ENCODE measurements around the gene PRKAR1B. TPM values are rescaled to one million over a fixed set of nuclear protein-coding genes. Genes with fewer than 3 reads are reported as not detected.

The PRKAR1B gene
- total RNA-seq, 1 donor from 2014 or later = 14.7 TPM

DNA sequence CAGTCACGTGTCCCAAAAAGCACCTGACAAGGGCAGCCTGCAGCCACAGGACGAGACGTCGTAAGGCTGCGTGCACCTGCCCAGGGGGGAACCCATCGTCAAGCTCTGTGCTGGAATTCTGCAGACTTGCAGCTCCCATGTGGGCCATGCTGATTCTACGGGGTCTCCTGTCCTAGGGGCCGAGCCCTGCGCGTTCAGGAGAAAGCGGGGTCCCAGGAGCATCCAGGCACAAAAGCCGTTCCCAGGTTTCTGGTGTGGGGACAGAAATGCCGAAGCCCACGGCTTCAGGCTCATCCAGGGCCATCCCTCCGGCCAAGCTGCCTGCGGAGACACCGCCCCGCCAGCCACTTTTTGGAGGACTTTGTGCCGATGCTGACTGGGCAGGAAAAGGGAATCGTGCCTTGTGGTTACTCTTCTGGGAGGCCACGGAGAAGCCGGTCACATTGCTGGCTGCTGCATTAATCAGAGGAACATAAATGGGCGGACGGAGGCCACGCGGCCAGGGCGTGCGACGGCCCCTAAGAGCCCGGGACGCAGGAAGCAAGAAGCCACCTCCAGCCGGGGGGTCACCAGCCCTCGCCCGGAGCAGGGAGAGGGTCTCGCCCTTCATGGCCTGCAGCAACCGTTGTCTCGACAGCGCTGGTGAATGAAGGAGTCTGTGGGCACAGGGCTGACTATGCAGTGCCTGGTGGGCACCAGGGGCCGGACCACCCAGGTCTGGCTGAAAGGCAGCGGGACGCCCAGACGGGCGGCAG, 144.8 kb downstream of the PRKAR1B start:
- peaks cover 12% of the 10 kb centered on the region for H3K36me3 Mint-ChIP-seq (ENCODE audit: low read depth, unreplicated experiment)
- no peak overlapping the region for H3K27ac ChIP-seq (ENCODE audit: low read depth, low read length)

DNA sequence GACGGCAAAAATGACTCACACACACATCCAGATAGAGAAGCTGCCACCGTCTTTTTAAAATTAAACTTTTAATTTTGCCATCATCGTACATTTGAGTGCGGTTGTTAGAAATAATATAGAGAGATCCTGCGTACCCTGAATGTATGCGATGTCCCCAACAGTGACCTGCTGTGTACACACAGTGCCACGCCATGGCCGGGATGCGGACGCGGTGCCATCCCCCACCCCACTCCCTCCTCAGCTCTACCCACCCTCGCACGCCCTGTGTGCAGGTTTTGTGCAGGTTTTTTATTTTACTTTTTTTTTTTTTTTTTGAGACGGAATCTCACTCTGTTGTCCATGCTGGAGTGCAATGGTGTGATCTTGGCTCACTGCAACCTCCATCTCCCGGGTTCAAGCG, 148.7 kb downstream of the PRKAR1B start:
- FAIRE-seq (no peak), DNase-seq (ENCODE audit: low read depth) (no peak)
- no peaks in the 10 kb centered on the region for H3K4me1 Mint-ChIP-seq (ENCODE audit: low read depth, unreplicated experiment)
- H3K27me3 Mint-ChIP-seq (ENCODE audit: low read depth, unreplicated experiment) = peaks cover 2% of the 10 kb centered on the region
- Histone ChIP-seq H3K27ac (ENCODE audit: low read depth, low read length) (no peak overlapping the region), H3K9me3 (ENCODE audit: insufficient read depth, low read depth, low read length) (no peaks in the 10 kb centered on the region), H3K79me2 (ENCODE audit: insufficient read depth, low read length) (no peaks in the 10 kb centered on the region), H3K27me3 (ENCODE audit: insufficient read depth, low read length) (no peaks in the 10 kb centered on the region), H3K36me3 (ENCODE audit: insufficient read depth, low read length) (no peaks in the 10 kb centered on the region), H2AFZ (ENCODE audit: low read depth, low read length) (no peak overlapping the region), H4K20me1 (ENCODE audit: insufficient read depth, low read length) (no peaks in the 10 kb centered on the region), H3K4me2 (ENCODE audit: low read length) (no peak overlapping the region), H3K4me3 (ENCODE audit: insufficient read depth, low read depth, low read length) (no peak overlapping the region), H3K9ac (ENCODE audit: low read length) (no peak overlapping the region), H3K4me1 (ENCODE audit: insufficient read depth, low read length) (no peaks in the 10 kb centered on the region)
- TF ChIP-seq, protein P1, sequence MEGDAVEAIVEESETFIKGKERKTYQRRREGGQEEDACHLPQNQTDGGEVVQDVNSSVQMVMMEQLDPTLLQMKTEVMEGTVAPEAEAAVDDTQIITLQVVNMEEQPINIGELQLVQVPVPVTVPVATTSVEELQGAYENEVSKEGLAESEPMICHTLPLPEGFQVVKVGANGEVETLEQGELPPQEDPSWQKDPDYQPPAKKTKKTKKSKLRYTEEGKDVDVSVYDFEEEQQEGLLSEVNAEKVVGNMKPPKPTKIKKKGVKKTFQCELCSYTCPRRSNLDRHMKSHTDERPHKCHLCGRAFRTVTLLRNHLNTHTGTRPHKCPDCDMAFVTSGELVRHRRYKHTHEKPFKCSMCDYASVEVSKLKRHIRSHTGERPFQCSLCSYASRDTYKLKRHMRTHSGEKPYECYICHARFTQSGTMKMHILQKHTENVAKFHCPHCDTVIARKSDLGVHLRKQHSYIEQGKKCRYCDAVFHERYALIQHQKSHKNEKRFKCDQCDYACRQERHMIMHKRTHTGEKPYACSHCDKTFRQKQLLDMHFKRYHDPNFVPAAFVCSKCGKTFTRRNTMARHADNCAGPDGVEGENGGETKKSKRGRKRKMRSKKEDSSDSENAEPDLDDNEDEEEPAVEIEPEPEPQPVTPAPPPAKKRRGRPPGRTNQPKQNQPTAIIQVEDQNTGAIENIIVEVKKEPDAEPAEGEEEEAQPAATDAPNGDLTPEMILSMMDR (IDR thresholded peaks at IDR 0.05; ENCODE audit: insufficient read depth, low read depth, low read length) = no peak
- TF ChIP-seq EZH2 (IDR thresholded peaks at IDR 0.05; ENCODE audit: insufficient read depth, low read length) = no peak
- peaks cover 12% of the 10 kb centered on the region for H3K36me3 Mint-ChIP-seq (ENCODE audit: low read depth, unreplicated experiment)
- H3K9me3 Mint-ChIP-seq (ENCODE audit: unreplicated experiment) = no peaks in the 10 kb centered on the region
- no peak overlapping the region for H3K4me3 Mint-ChIP-seq (ENCODE audit: unreplicated experiment)
- no peak overlapping the region for H3K27ac Mint-ChIP-seq (ENCODE audit: unreplicated experiment)

More for the DNA sequence above, 144.8 kb downstream of the PRKAR1B start:
- no peak for FAIRE-seq
- Mint-ChIP-seq H3K27ac (ENCODE audit: unreplicated experiment) (no peak overlapping the region), H3K4me1 (ENCODE audit: low read depth, unreplicated experiment) (no peaks in the 10 kb centered on the region), H3K9me3 (ENCODE audit: unreplicated experiment) (peaks cover 8% of the 10 kb centered on the region), H3K27me3 (ENCODE audit: low read depth, unreplicated experiment) (no peaks in the 10 kb centered on the region), H3K4me3 (ENCODE audit: unreplicated experiment) (no peak overlapping the region)
- no peaks in the 10 kb centered on the region for H3K4me1 ChIP-seq (ENCODE audit: insufficient read depth, low read length)
- H3K27me3 ChIP-seq (ENCODE audit: insufficient read depth, low read length) = no peaks in the 10 kb centered on the region
- no peaks in the 10 kb centered on the region for H3K79me2 ChIP-seq (ENCODE audit: insufficient read depth, low read length)
- H3K4me3 ChIP-seq (ENCODE audit: insufficient read depth, low read depth, low read length) = no peak overlapping the region
- TF ChIP-seq EZH2 (IDR thresholded peaks at IDR 0.05; ENCODE audit: insufficient read depth, low read length) = no peak
- TF ChIP-seq, protein P1 (IDR thresholded peaks at IDR 0.05; ENCODE audit: insufficient read depth, low read depth, low read length) = no peak
- H3K4me2 ChIP-seq (ENCODE audit: low read length) = no peak overlapping the region
- no peak for DNase-seq (ENCODE audit: low read depth)
- no peak overlapping the region for H3K9ac ChIP-seq (ENCODE audit: low read length)
- H4K20me1 ChIP-seq (ENCODE audit: insufficient read depth, low read length) = no peaks in the 10 kb centered on the region
- H3K36me3 ChIP-seq (ENCODE audit: insufficient read depth, low read length) = no peaks in the 10 kb centered on the region
- no peak overlapping the region for H2AFZ ChIP-seq (ENCODE audit: low read depth, low read length)
- no peaks in the 10 kb centered on the region for H3K9me3 ChIP-seq (ENCODE audit: insufficient read depth, low read depth, low read length)

DNA sequence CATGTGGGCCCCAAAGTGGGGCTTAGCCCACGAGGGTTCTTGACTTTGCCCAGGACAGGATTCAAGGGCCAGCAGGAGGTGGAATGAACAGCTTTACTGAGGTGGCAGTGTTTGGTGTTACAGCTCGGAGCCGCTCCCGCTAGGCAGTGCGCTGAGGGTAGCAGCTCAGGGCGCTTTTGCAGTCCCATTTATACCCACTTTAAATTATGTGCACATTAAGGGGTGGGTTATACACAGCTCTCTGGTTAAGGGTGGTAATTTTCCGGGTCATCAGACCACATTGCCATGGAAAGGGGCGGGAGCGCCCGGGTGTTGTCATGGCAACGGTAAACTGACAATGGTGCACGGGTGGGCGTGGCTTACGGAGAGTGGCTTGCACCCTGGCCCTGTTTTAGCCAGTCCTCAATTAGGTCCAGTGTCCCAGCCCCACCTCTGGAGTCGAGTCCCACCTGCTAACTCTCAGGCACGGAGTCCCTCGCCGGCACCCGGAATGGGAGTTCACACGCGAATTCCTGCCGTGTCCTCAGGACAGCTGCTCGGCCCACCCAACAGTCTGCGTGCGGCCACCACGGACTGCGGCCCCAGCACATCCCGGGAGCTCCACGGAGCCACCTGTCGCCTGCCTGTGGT, 149.2 kb downstream of the PRKAR1B start:
- no peaks in the 10 kb centered on the region for H3K4me1 ChIP-seq (ENCODE audit: insufficient read depth, low read length)
- FAIRE-seq (no peak), DNase-seq (ENCODE audit: low read depth) (no peak)
- H4K20me1 ChIP-seq (ENCODE audit: insufficient read depth, low read length) = no peaks in the 10 kb centered on the region
- H2AFZ ChIP-seq (ENCODE audit: low read depth, low read length) = no peak overlapping the region
- no peak overlapping the region for H3K4me2 ChIP-seq (ENCODE audit: low read length)
- peaks cover 12% of the 10 kb centered on the region for H3K36me3 Mint-ChIP-seq (ENCODE audit: low read depth, unreplicated experiment)
- H3K9me3 Mint-ChIP-seq (ENCODE audit: unreplicated experiment) = no peaks in the 10 kb centered on the region
- no peak for TF ChIP-seq EZH2 (IDR thresholded peaks at IDR 0.05; ENCODE audit: insufficient read depth, low read length)
- TF ChIP-seq, protein P1 (IDR thresholded peaks at IDR 0.05; ENCODE audit: insufficient read depth, low read depth, low read length) = no peak
- no peaks in the 10 kb centered on the region for H3K9me3 ChIP-seq (ENCODE audit: insufficient read depth, low read depth, low read length)
- no peaks in the 10 kb centered on the region for H3K27me3 ChIP-seq (ENCODE audit: insufficient read depth, low read length)
- no peak overlapping the region for H3K27ac Mint-ChIP-seq (ENCODE audit: unreplicated experiment)
- no peak overlapping the region for H3K4me3 Mint-ChIP-seq (ENCODE audit: unreplicated experiment)
- H3K4me3 ChIP-seq (ENCODE audit: insufficient read depth, low read depth, low read length) = no peak overlapping the region
- H3K4me1 Mint-ChIP-seq (ENCODE audit: low read depth, unreplicated experiment) = no peaks in the 10 kb centered on the region
- H3K27ac ChIP-seq (ENCODE audit: low read depth, low read length) = no peak overlapping the region
- peaks cover 2% of the 10 kb centered on the region for H3K27me3 Mint-ChIP-seq (ENCODE audit: low read depth, unreplicated experiment)
- H3K79me2 ChIP-seq (ENCODE audit: insufficient read depth, low read length) = no peaks in the 10 kb centered on the region
- H3K9ac ChIP-seq (ENCODE audit: low read length) = no peak overlapping the region
- H3K36me3 ChIP-seq (ENCODE audit: insufficient read depth, low read length) = no peaks in the 10 kb centered on the region

All from astrocyte (in vitro differentiated cells and primary cell).